CD14-positive monocyte (primary cell): ENCODE results near the gene TP53TG5. TPM values are rescaled to one million over a fixed set of nuclear protein-coding genes. Genes with fewer than 3 reads are reported as not detected.
A peak's percentile ranks its signal among the peaks of the same experiment; 100 is the strongest.

Source experiments
- DNase-seq, 3 donors: peaks; one replicate each; pipeline ENCODE4 v3.0.0-alpha.2; 2011 to 2022
- H2AFZ ChIP-seq: 2 replicates; pipeline ENCODE4 v1.6.0; 2012; ENCODE audit warnings: mild to moderate bottlenecking, low read depth, low read length, inconsistent platforms; ENCODE audit not compliant: insufficient read depth, poor library complexity, severe bottlenecking
- H3K27ac ChIP-seq, 2 donors: 1 replicate in 1 of 2; 2 replicates in 1 of 2; pipeline ENCODE4 v1.5.1; 2012 to 2013; ENCODE audit warnings: low read length in 2 of 2, control low read depth in 1 of 2, inconsistent platforms in 1 of 2, low read depth in 1 of 2, mild to moderate bottlenecking in 1 of 2
- H3K27me3 ChIP-seq, 2 donors: one replicate each; pipeline versions ENCODE4 v1.6.0 to v1.6.1; 2011 to 2013; ENCODE audit warnings: low read length in 2 of 2; ENCODE audit not compliant: control insufficient read depth in 2 of 2, insufficient read depth in 2 of 2
- H3K36me3 ChIP-seq, 2 donors: replicated peaks in 1 of 2; 1 replicate in 1 of 2; 2 replicates in 1 of 2; pipeline versions ENCODE4 v1.5.1 to v1.6.1; 2012 to 2013; ENCODE audit warnings: low read length in 2 of 2, control low read depth in 1 of 2, inconsistent platforms in 1 of 2, mild to moderate bottlenecking in 1 of 2; ENCODE audit not compliant: insufficient read depth in 2 of 2, control insufficient read depth in 1 of 2
- H3K4me1 ChIP-seq, 2 donors: 1 replicate in 1 of 2; 2 replicates in 1 of 2; pipeline versions ENCODE4 v1.5.1 to v1.6.1; 2012 to 2013; ENCODE audit warnings: low read length in 2 of 2, control low read depth in 1 of 2, inconsistent platforms in 1 of 2, mild to moderate bottlenecking in 1 of 2, moderate library complexity in 1 of 2; ENCODE audit not compliant: insufficient read depth in 2 of 2, control insufficient read depth in 1 of 2
- H3K4me2 ChIP-seq: replicated peaks from 2 replicates; pipeline ENCODE3; 2012; ENCODE audit warnings: low read length, moderate library complexity, mild to moderate bottlenecking; ENCODE audit not compliant: poor library complexity, severe bottlenecking; ENCODE audit errors: extremely low read depth
- H3K4me3 ChIP-seq, 3 experiments: fragments of 200-600 bp in 1 of 3; sonication (generic) in 1 of 3; replicated peaks in 1 of 3; 1 replicate in 2 of 3; 2 replicates in 1 of 3; pipeline ENCODE4 v1.5.1; 2011 to 2013; ENCODE audit warnings: low read length in 3 of 3, mild to moderate bottlenecking in 3 of 3, control low read depth in 2 of 3, low read depth in 2 of 3, inconsistent platforms in 1 of 3, moderate library complexity in 1 of 3
- H3K79me2 ChIP-seq: 2 replicates; pipeline ENCODE4 v1.6.0; 2012; ENCODE audit warnings: mild to moderate bottlenecking, control low read depth, inconsistent platforms, low read length, moderate library complexity; ENCODE audit not compliant: insufficient read depth
- H3K9ac ChIP-seq: 2 replicates; pipeline ENCODE4 v1.6.0; 2017; ENCODE audit warnings: low read length, mild to moderate bottlenecking; ENCODE audit not compliant: insufficient read depth, poor library complexity, severe bottlenecking
- H3K9me3 ChIP-seq, 2 donors: replicated peaks in 1 of 2; 1 replicate in 1 of 2; 2 replicates in 1 of 2; pipeline versions ENCODE4 v1.5.1 to v1.6.1; 2012 to 2013; ENCODE audit warnings: low read length in 2 of 2, control low read depth in 1 of 2; ENCODE audit not compliant: control insufficient read depth in 1 of 2, insufficient read depth in 1 of 2
- H4K20me1 ChIP-seq: 2 replicates; pipeline ENCODE4 v1.6.0; 2012; ENCODE audit warnings: mild to moderate bottlenecking, low read length, control low read depth, moderate library complexity; ENCODE audit not compliant: insufficient read depth
- H3K27ac Mint-ChIP-seq, 7 donors: one replicate each; pipeline ENCODE4 v1.8.0; 2020; ENCODE audit warnings: mild to moderate bottlenecking in 7 of 7, mixed read lengths in 7 of 7, moderate library complexity in 6 of 7, inconsistent platforms in 2 of 7
- H3K27me3 Mint-ChIP-seq, 3 donors: one replicate each; pipeline ENCODE4 v1.8.0; 2021 to 2022; ENCODE audit warnings: low read depth in 3 of 3, mild to moderate bottlenecking in 3 of 3, mixed read lengths in 3 of 3, moderate library complexity in 3 of 3, inconsistent platforms in 1 of 3
- H3K36me3 Mint-ChIP-seq, 2 donors: one replicate each; pipeline ENCODE4 v1.8.0; 2020; ENCODE audit warnings: mixed read lengths in 2 of 2, inconsistent platforms in 1 of 2, mild to moderate bottlenecking in 1 of 2
- H3K4me1 Mint-ChIP-seq: one replicate; pipeline ENCODE4 v1.8.0; 2020; ENCODE audit warnings: mild to moderate bottlenecking, mixed read lengths
- H3K4me3 Mint-ChIP-seq, 2 donors: one replicate each; pipeline ENCODE4 v1.8.0; 2020; ENCODE audit warnings: mild to moderate bottlenecking in 2 of 2, mixed read lengths in 2 of 2, moderate library complexity in 1 of 2
- H3K9me3 Mint-ChIP-seq, 7 donors: one replicate each; pipeline ENCODE4 v1.8.0; 2020 to 2022; ENCODE audit warnings: mixed read lengths in 7 of 7, mild to moderate bottlenecking in 6 of 7, moderate library complexity in 6 of 7, inconsistent platforms in 2 of 7
- CTCF ChIP-seq: fragments of 200-600 bp; IDR thresholded peaks from one replicate; pipeline ENCODE4 v1.8.0; 2022; ENCODE audit warnings: antibody characterized with exemption, mild to moderate bottlenecking
- WGBS: methylation state at CpG from one replicate; pipeline ENCODE4 v1.1.5; 2013; ENCODE audit warnings: missing lambda C conversion rate; ENCODE audit not compliant: insufficient coverage; 5-methylcytosine and 5-hydroxymethylcytosine counted together
- intact Hi-C, 2 donors: fragments of 100-400 bp; cut with micrococcal nuclease; formaldehyde crosslinking; loops; one replicate each; pipeline versions ENCODE4 v1.15.0 to v1.15.1; 2023
- polyA plus RNA-seq, 3 donors: library from polyadenylated mRNA; depleted of rRNA in 1 of 3; unstranded in 2 of 3; stranded (reverse) in 1 of 3; fragments of 300-500 nt in 2 of 3; fragments of >200 nt in 1 of 3; fragmentation: Illumina TruSeq in 2 of 3; gene quantifications; 1 replicate in 2 of 3; 2 replicates in 1 of 3; pipeline ENCODE4 v1.2.3, GENCODE V29; 2012 to 2021

The TP53TG5 gene
- polyA plus RNA-seq, 3 donors, result 0.11 TPM; not detected in 2

DNA sequence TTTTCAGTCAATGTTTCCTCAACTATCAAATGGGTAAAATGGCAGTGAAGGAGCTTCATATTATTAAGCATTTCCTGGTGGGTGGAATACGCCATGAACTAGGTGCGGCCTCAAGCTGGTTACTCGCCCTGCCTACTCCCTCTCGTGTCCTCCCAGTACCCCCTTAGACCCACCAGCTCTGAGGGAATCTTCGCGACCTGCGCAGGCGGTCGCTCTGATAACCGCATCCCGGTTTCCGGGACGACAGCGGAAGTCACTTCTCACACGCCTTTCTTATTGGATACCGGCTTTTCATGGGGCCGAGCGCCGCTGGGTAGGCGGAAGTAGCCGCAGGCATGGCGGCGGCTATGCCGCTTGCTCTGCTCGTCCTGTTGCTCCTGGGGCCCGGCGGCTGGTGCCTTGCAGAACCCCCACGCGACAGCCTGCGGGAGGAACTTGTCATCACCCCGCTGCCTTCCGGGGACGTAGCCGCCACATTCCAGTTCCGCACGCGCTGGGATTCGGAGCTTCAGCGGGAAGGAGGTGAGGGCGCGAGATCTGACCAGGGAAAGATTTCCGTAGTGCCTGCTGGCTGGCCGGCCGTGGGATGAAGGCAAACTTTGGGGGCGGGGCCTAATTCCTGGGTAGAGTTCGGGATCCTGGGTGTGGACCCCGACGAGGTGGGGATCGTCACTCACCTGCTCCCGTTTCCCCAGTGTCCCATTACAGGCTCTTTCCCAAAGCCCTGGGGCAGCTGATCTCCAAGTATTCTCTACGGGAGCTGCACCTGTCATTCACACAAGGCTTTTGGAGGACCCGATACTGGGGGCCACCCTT, 37.9 kb upstream of the TP53TG5 start, which contains the start of gene PIGT:
PIGT (plus strand) TSS at position 320 of the 816 bp plus-strand sequence; CDS start at position 336, 16 bp downstream.
- H3K36me3 ChIP-seq, result peaks cover 28 to 32% of the 10 kb centered on the region in 2 donors
- peak within 1 kb of the TSS; percentile 91 to 98 (median 96) for H3K27ac Mint-ChIP-seq
- H3K27ac ChIP-seq, result peak within 1 kb of the TSS; percentile 45 to 85
- WGBS, result under 1% methylated on average over 46 of the region's 52 CpGs
- intact Hi-C loops, result loop anchor here in 1 of 2 donors (5.0 kb wide), 1 partner anchor 49 kb away; no protein-coding TSS in a partner anchor
- peaks cover 0 to 2% (median 0%) of the 10 kb centered on the region in 3 donors for H3K27me3 Mint-ChIP-seq
- H2AFZ ChIP-seq, result peak within 1 kb of the TSS; percentile 92
- H3K4me1 Mint-ChIP-seq, result peaks cover 14% of the 10 kb centered on the region
- H3K79me2 ChIP-seq, result peaks cover 35% of the 10 kb centered on the region
- H3K4me3 Mint-ChIP-seq, result peak within 1 kb of the TSS; percentile 96
- H3K4me3 ChIP-seq, result peak within 1 kb of the TSS; percentile 68 to 91 (median 71)
- peaks cover 6% of the 10 kb centered on the region for H4K20me1 ChIP-seq
- H3K27me3 ChIP-seq, result no peaks in the 10 kb centered on the region
- no peak for TF ChIP-seq CTCF
- H3K4me1 ChIP-seq, result peaks cover 10 to 22% of the 10 kb centered on the region in 2 donors
- DNase-seq, result peak; percentile 72 to 92 (median 86)
- no peaks in the 10 kb centered on the region for H3K9me3 ChIP-seq
- H3K9me3 Mint-ChIP-seq, result no peaks in the 10 kb centered on the region
- peak within 1 kb of the TSS; percentile 96 for H3K4me2 ChIP-seq
- peak within 1 kb of the TSS; percentile 87 for H3K9ac ChIP-seq
- peaks cover 30 to 34% of the 10 kb centered on the region in 2 donors for H3K36me3 Mint-ChIP-seq

DNA sequence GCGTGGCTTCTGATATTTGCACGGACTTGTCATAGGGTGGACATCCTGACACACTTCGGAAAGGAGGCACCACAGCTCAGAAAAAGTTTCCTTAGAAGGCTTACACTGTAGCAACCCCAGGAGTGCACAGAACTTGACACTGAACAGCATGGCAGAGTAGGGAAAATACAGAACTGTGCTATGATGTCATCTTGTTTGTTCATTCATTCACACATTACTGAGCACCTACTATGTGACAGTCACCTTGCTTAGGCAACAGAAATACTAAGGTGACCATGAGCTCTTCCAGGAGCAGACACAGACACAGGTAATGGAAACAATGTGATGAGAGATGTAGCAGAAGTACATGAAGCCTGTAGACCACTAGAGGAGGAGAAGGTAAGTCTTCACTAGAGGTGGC, 35.4 kb upstream of the TP53TG5 start:
- no peak for TF ChIP-seq CTCF
- H3K4me3 Mint-ChIP-seq, result peak overlapping the region in 1 of 2 donors; percentile 23

More for the DNA sequence above, 35.4 kb upstream of the TP53TG5 start:
- Mint-ChIP-seq H3K36me3 (peaks cover 13 to 15% of the 10 kb centered on the region in 2 donors), H3K27ac (no peak overlapping the region), H3K4me1 (peaks cover 21% of the 10 kb centered on the region), H3K9me3 (peaks cover 0 to 2% (median 0%) of the 10 kb centered on the region in 7 donors), H3K27me3 (peaks cover 1 to 3% (median 2%) of the 10 kb centered on the region in 3 donors)
- no peak overlapping the region for H3K9ac ChIP-seq
- H3K9me3 ChIP-seq, result no peaks in the 10 kb centered on the region
- peaks cover 30% of the 10 kb centered on the region for H3K79me2 ChIP-seq
- H3K4me3 ChIP-seq, result no peak overlapping the region
- no peak for DNase-seq
- peaks cover 3 to 13% of the 10 kb centered on the region in 2 donors for H3K36me3 ChIP-seq
- H3K4me1 ChIP-seq, result peaks cover 18 to 27% of the 10 kb centered on the region in 2 donors
- intact Hi-C loops, result no loop called here
- no peak overlapping the region for H3K27ac ChIP-seq
- H4K20me1 ChIP-seq, result peaks cover 4% of the 10 kb centered on the region
- H3K27me3 ChIP-seq, result no peaks in the 10 kb centered on the region
- H2AFZ ChIP-seq, result no peak overlapping the region
- WGBS, result 90% methylated on average over 3 of the region's 3 CpGs
- no peak overlapping the region for H3K4me2 ChIP-seq
